ENCODE data around the gene RBCK1. TPM values are rescaled to one million over a fixed set of nuclear protein-coding genes. Genes with fewer than 3 reads are reported as not detected.

RBCK1 gene
- total RNA-seq, 1 donor from 2014 or later, result 202 TPM

GRCh38 chr20:419556-420165 is 11.6 kb downstream of the RBCK1 start:
- Histone ChIP-seq H3K27me3 (ENCODE audit: control insufficient read depth, insufficient read depth, low read length) (no peaks in the 10 kb centered on the region), H3K36me3 (ENCODE audit: control insufficient read depth, insufficient read depth, low read length) (peaks cover 51% of the 10 kb centered on the region), H3K4me3 (ENCODE audit: low read depth, low read length) (no peak overlapping the region)
- TF ChIP-seq, protein P1, sequence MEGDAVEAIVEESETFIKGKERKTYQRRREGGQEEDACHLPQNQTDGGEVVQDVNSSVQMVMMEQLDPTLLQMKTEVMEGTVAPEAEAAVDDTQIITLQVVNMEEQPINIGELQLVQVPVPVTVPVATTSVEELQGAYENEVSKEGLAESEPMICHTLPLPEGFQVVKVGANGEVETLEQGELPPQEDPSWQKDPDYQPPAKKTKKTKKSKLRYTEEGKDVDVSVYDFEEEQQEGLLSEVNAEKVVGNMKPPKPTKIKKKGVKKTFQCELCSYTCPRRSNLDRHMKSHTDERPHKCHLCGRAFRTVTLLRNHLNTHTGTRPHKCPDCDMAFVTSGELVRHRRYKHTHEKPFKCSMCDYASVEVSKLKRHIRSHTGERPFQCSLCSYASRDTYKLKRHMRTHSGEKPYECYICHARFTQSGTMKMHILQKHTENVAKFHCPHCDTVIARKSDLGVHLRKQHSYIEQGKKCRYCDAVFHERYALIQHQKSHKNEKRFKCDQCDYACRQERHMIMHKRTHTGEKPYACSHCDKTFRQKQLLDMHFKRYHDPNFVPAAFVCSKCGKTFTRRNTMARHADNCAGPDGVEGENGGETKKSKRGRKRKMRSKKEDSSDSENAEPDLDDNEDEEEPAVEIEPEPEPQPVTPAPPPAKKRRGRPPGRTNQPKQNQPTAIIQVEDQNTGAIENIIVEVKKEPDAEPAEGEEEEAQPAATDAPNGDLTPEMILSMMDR (IDR thresholded peaks at IDR 0.05; ENCODE audit: insufficient read depth, low read length, severe bottlenecking), result no peak
- FAIRE-seq, result no peak
- DNase-seq (ENCODE audit: low read depth), result no peak

DNA sequence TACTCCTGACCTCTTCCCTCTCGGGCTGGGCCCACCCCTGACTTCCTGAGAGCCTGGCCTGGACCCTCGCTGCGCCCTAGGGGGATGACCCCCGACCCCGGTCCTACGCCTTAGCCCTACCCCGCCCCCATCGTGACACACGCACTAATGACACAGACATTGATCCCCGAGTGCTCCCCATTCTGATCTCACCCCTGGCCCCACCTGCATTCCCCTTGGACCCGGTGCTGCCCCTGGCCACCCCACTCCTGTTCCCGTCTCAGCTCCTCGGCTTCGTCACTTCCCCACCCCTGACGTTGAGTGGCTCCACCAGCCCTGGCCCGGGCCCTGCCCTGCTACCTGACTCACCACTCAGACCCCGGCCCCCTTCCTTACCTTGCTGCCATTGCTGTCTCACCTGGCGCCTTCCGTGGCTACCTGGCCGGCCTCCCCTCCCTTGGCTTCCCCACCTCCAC is 12.1 kb downstream of the RBCK1 start:
- no peak for DNase-seq (ENCODE audit: low read depth)
- H3K36me3 ChIP-seq (ENCODE audit: control insufficient read depth, insufficient read depth, low read length), result peaks cover 49% of the 10 kb centered on the region
- TF ChIP-seq, protein P1 (IDR thresholded peaks at IDR 0.05; ENCODE audit: insufficient read depth, low read length, severe bottlenecking), result no peak
- no peak for FAIRE-seq
- H3K4me3 ChIP-seq (ENCODE audit: low read depth, low read length), result no peak overlapping the region
- H3K27me3 ChIP-seq (ENCODE audit: control insufficient read depth, insufficient read depth, low read length), result no peaks in the 10 kb centered on the region

DNA sequence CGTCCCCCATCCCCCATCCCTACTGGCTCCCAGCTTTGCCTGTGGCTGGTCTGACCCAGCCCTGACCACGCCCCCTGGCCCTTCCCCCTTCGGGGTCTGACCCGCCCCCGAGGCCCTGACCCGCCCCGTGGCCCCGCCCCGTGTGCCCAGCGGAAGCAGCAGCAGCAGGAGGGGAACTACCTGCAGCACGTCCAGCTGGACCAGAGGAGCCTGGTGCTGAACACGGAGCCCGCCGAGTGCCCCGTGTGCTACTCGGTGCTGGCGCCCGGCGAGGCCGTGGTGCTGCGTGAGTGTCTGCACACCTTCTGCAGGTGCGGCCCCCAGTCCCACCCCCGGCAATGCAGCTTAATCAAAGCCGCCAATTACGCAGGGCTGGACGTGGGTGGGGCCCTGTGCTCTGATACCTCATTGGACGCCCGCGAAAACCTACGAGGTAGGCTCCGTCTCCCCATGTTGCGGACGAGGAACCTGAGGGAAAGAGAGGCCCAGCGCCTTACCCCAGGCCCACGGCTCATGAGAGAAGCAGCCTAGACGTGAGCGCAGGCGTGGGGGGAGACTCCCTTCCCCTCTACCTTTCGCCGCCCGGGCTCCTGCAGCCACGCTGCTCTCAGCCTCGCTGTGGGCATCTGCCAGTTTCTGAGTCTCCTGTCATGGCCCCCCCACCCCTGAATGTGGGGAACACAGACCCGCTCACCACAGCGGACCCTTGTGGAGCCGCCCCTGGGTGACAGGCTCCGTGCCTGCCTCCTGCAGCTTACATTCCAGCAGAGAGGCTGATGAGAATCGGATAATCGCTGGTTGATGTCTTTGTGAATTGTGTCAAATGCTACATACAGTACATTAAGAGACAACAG is 12.8 kb downstream of the RBCK1 start:
- no peak for DNase-seq (ENCODE audit: low read depth)
- H3K27me3 ChIP-seq (ENCODE audit: control insufficient read depth, insufficient read depth, low read length), result no peaks in the 10 kb centered on the region
- no peak for FAIRE-seq
- TF ChIP-seq, protein P1 (IDR thresholded peaks at IDR 0.05; ENCODE audit: insufficient read depth, low read length, severe bottlenecking), result no peak
- no peak overlapping the region for H3K4me3 ChIP-seq (ENCODE audit: low read depth, low read length)
- peaks cover 49% of the 10 kb centered on the region for H3K36me3 ChIP-seq (ENCODE audit: control insufficient read depth, insufficient read depth, low read length)

- peaks cover 48% of the 10 kb centered on the region for H3K36me3 ChIP-seq (ENCODE audit: control insufficient read depth, insufficient read depth, low read length)
- TF ChIP-seq, protein P1 (IDR thresholded peaks at IDR 0.05; ENCODE audit: insufficient read depth, low read length, severe bottlenecking), result no peak
- H3K27me3 ChIP-seq (ENCODE audit: control insufficient read depth, insufficient read depth, low read length), result no peaks in the 10 kb centered on the region
- FAIRE-seq, result no peak
- DNase-seq (ENCODE audit: low read depth), result no peak
- no peak overlapping the region for H3K4me3 ChIP-seq (ENCODE audit: low read depth, low read length)
Observed at GRCh38 chr20:421685-422250, 13.7 kb downstream of the RBCK1 start.

GRCh38 chr20:426566-426965 is 18.5 kb downstream of the RBCK1 start:
- H3K36me3 ChIP-seq (ENCODE audit: control insufficient read depth, insufficient read depth, low read length), result peaks cover 49% of the 10 kb centered on the region
- H3K27me3 ChIP-seq (ENCODE audit: control insufficient read depth, insufficient read depth, low read length), result no peaks in the 10 kb centered on the region
- DNase-seq (ENCODE audit: low read depth), result no peak
- H3K4me3 ChIP-seq (ENCODE audit: low read depth, low read length), result no peak overlapping the region
- FAIRE-seq, result no peak
- TF ChIP-seq, protein P1 (IDR thresholded peaks at IDR 0.05; ENCODE audit: insufficient read depth, low read length, severe bottlenecking), result no peak
